NT2/D1 (cell line): ENCODE measurements around the gene KLRC3.
"Not testable (repeated sequence)": the region's sequence is repeated elsewhere in the genome, so short reads cannot be mapped to it uniquely, and the experiment has no call there.

Experiments used
- DNase-seq: peaks from one replicate; pipeline ENCODE4 v3.0.0-alpha.2; 2011; ENCODE audit warnings: low read depth, low spot score
- H3K27me3 ChIP-seq: 2 replicates; pipeline ENCODE4 v1.6.0; 2011; ENCODE audit warnings: mild to moderate bottlenecking; ENCODE audit not compliant: insufficient read length, insufficient read depth
- H3K36me3 ChIP-seq: 2 replicates; pipeline ENCODE4 v1.6.1; 2011; ENCODE audit warnings: mild to moderate bottlenecking, low read length, mixed read lengths; ENCODE audit not compliant: insufficient read depth, insufficient read length
- H3K4me1 ChIP-seq: 2 replicates; pipeline ENCODE4 v1.5.1; 2011; ENCODE audit not compliant: insufficient read depth, insufficient read length
- H3K4me3 ChIP-seq: 2 replicates; pipeline ENCODE4 v1.5.1; 2011; ENCODE audit warnings: low read depth; ENCODE audit not compliant: insufficient read length
- H3K9ac ChIP-seq: 2 replicates; pipeline ENCODE4 v1.6.0; 2011; ENCODE audit warnings: low read depth; ENCODE audit not compliant: insufficient read length
- H3K9me3 ChIP-seq: 2 replicates; pipeline ENCODE4 v1.5.1; 2011; ENCODE audit warnings: mild to moderate bottlenecking, low read length; ENCODE audit not compliant: insufficient read depth
- SUZ12 ChIP-seq: IDR thresholded peaks from 2 replicates; pipeline ENCODE4 v1.6.1; 2011; ENCODE audit not compliant: insufficient read length, insufficient read depth; ENCODE audit errors: extremely low read depth
- YY1 ChIP-seq: IDR thresholded peaks from 2 replicates; pipeline ENCODE4 v1.6.1; 2011; ENCODE audit not compliant: insufficient read length, insufficient read depth
- ZNF274 ChIP-seq: IDR thresholded peaks from 2 replicates; pipeline ENCODE4 v1.6.1; 2011; ENCODE audit warnings: mild to moderate bottlenecking, low read depth, low read length

The KLRC3 gene

GRCh38 chr12:10388624-10389413, 31.6 kb downstream of the KLRC3 start:
- Histone ChIP-seq H3K27me3 (no peaks in the 10 kb centered on the region), H3K4me1 (no peaks in the 10 kb centered on the region), H3K9me3 (no peaks in the 10 kb centered on the region; the same call in 1 of the 2 replicates), H3K9ac (no peak overlapping the region), H3K4me3 (no peak overlapping the region), H3K36me3 (no peaks in the 10 kb centered on the region)
- TF ChIP-seq ZNF274 (no peak), SUZ12 (no peak), YY1 (no peak)
- no peak for DNase-seq

GRCh38 chr12:10387498-10387897, 32.9 kb downstream of the KLRC3 start:
- H3K4me1 ChIP-seq, H3K9ac ChIP-seq, H3K9me3 ChIP-seq, H3K36me3 ChIP-seq, H3K4me3 ChIP-seq, DNase-seq, H3K27me3 ChIP-seq: not testable (repeated sequence)

- no peaks in the 10 kb centered on the region; the same call in 1 of the 2 replicates for H3K9me3 ChIP-seq
- DNase-seq: no peak
- H3K4me3 ChIP-seq: no peak overlapping the region
- TF ChIP-seq ZNF274: no peak
- TF ChIP-seq SUZ12: no peak
- no peak for TF ChIP-seq YY1
- H3K4me1 ChIP-seq: no peaks in the 10 kb centered on the region
- H3K9ac ChIP-seq: no peak overlapping the region
- no peaks in the 10 kb centered on the region for H3K36me3 ChIP-seq
- no peaks in the 10 kb centered on the region for H3K27me3 ChIP-seq
These were observed 33.5 kb downstream of the KLRC3 start for GRCh38 chr12:10386857-10387256.

DNA sequence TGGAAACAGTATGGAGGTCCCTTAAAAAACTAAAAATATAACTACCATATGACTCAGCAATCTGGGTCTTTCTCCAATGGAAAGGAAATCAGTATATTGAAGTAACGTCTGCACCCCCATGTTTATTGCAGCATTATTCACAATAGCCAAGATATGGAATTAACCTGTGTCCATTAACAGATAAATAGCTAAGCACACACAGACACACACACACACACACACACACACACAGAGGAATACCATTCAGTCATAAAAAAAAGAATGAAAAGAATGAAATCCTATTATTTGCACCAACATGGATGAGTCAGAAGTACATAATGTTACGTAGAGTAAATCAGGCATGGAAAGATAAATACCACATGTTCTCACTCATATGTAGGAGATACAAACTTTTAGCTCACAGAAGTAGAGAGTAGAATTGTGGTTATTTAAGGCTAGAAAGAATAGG, 35.2 kb downstream of the KLRC3 start:
- H3K9ac ChIP-seq: no peak overlapping the region
- no peak for TF ChIP-seq ZNF274
- no peaks in the 10 kb centered on the region for H3K27me3 ChIP-seq
- no peak for DNase-seq
- H3K4me1 ChIP-seq: no peaks in the 10 kb centered on the region
- H3K4me3 ChIP-seq: no peak overlapping the region
- no peaks in the 10 kb centered on the region for H3K36me3 ChIP-seq
- no peaks in the 10 kb centered on the region; the same call in none of the 2 replicates for H3K9me3 ChIP-seq

DNA sequence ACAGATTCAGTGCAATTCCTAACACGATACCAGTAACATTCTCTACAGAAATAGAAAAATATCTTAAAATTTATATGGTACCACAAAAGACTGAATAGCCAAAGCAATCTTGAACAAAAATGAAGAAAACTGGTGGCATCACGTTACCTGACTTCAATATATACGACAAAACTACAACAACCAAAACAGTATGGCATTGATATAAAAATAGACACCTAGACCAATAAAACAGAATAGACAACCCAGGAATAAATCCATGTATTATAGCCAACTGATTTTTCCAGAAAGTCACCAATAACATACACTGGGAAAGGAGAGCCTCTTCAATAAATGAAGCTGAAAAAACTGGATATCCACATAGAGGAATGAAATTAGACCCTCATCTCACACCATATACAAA, 36.2 kb downstream of the KLRC3 start:
- TF ChIP-seq YY1 (no peak), SUZ12 (no peak), ZNF274 (no peak)

DNA sequence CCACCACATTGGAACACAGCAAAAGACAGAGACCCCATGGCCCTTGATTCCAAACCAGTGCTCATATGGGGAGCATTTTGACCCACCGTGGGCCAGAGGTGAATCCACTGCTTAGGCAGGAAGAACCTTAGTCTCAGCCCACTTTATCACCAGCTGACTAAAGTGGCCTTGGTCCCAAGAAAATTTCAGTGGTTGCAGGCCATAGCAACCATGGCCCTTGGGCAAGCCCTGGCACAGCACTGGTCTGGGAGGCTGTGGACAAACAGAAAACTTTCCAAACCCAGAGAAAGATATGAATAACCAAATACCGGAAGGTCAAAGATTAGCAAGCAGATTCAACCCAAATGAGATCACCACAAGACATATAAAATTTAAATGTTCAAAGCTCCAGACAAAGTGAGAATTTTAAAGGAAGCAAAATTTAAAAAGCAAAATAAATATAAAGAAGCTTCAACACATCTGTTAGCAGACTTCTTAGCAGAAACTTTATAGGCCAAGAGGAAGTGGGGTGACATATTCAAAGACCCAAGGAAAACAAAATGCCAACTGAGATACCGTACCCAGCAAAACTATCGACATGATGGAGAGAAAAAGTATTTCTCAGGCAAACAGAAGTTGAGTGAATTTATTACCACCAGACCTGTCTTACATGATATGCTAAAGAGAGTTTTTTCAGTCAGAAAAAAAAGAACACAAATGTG, 38.3 kb downstream of the KLRC3 start:
- H3K4me3 ChIP-seq: no peak overlapping the region
- H3K9me3 ChIP-seq: no peaks in the 10 kb centered on the region; the same call in none of the 2 replicates
- H3K9ac ChIP-seq: no peak overlapping the region
- no peaks in the 10 kb centered on the region for H3K4me1 ChIP-seq
- no peaks in the 10 kb centered on the region for H3K36me3 ChIP-seq
- no peak for DNase-seq
- TF ChIP-seq ZNF274 (no peak), SUZ12 (no peak), YY1 (no peak)
- no peaks in the 10 kb centered on the region for H3K27me3 ChIP-seq

More for the DNA sequence above, 36.2 kb downstream of the KLRC3 start:
- no peak for DNase-seq
- Histone ChIP-seq H3K4me3 (no peak overlapping the region), H3K9me3 (no peaks in the 10 kb centered on the region; the same call in none of the 2 replicates), H3K36me3 (no peaks in the 10 kb centered on the region), H3K27me3 (no peaks in the 10 kb centered on the region), H3K9ac (no peak overlapping the region), H3K4me1 (no peaks in the 10 kb centered on the region)

DNA sequence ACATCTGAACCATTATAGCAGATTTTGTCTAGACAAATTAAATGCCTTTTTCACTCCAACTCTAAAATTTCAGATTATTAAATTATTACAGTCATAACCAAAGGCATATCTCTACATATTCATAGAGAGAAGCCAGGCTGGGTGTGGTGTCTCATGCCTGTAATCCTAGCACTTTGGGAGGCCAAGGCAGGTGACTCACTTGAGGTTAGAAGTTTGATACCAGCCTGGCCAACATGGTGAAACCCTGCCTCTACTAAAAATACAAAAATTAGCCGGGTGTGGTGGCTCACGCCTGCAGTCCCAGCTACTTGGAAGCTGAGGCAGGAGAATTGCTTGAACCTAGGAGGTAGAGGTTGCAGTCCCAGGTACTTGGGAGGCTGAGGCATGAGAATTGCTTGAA, 41.7 kb downstream of the KLRC3 start:
- not testable (repeated sequence) for H3K9me3 ChIP-seq, H3K36me3 ChIP-seq, DNase-seq, H3K4me3 ChIP-seq, H3K4me1 ChIP-seq, H3K9ac ChIP-seq, H3K27me3 ChIP-seq
